GM21825 (cell line): ENCODE data around the gene ZEB2.
A peak's percentile ranks its signal among the peaks of the same experiment; 100 is the strongest.
"Not testable (repeated sequence)": the region's sequence is repeated elsewhere in the genome, so short reads cannot be mapped to it uniquely, and the experiment has no call there.

Source experiments
- ATAC-seq: cut with Tn5 transposase; IDR thresholded peaks from one replicate; pipeline ENCODE4 v1.9.1; 2021; ENCODE audit warnings: mild to moderate bottlenecking, moderate library complexity; ENCODE audit not compliant: unreplicated experiment

ZEB2 gene

GRCh38 chr2:144390424-144391020, 129.4 kb downstream of the ZEB2 start:
- ATAC-seq, result no peak

- no peak for ATAC-seq
Measured at GRCh38 chr2:144389930-144390311, 130.0 kb downstream of the ZEB2 start.

GRCh38 chr2:144389151-144389929, 130.6 kb downstream of the ZEB2 start:
- ATAC-seq, result no peak

GRCh38 chr2:144385381-144385780, 134.5 kb downstream of the ZEB2 start:
- ATAC-seq, result no peak

GRCh38 chr2:144383571-144384100, 136.3 kb downstream of the ZEB2 start:
- no peak for ATAC-seq

- ATAC-seq, result peak; percentile 100
Measured at GRCh38 chr2:144382849-144383248, 137.1 kb downstream of the ZEB2 start.

- ATAC-seq, result no peak
Measured at GRCh38 chr2:144381716-144382115, 138.2 kb downstream of the ZEB2 start.

GRCh38 chr2:144379851-144380311, 140.0 kb downstream of the ZEB2 start:
- no peak for ATAC-seq

GRCh38 chr2:144378551-144378950, 141.4 kb downstream of the ZEB2 start:
- no peak for ATAC-seq

- no peak for ATAC-seq
Measured at GRCh38 chr2:144377914-144378313, 142.0 kb downstream of the ZEB2 start.

GRCh38 chr2:144376926-144377325, 143.0 kb downstream of the ZEB2 start:
- no peak for ATAC-seq

- ATAC-seq, result no peak
Measured at GRCh38 chr2:144376460-144376859, 143.5 kb downstream of the ZEB2 start.

GRCh38 chr2:144374163-144374661, 145.7 kb downstream of the ZEB2 start:
- peak; percentile 69 for ATAC-seq

GRCh38 chr2:144372410-144373080, 147.4 kb downstream of the ZEB2 start:
- ATAC-seq, result no peak

- no peak for ATAC-seq
Measured at GRCh38 chr2:144370937-144371584, 148.9 kb downstream of the ZEB2 start.

- ATAC-seq, result no peak
Measured at GRCh38 chr2:144369416-144369815, 150.5 kb downstream of the ZEB2 start.

- ATAC-seq, result no peak
Measured at GRCh38 chr2:144366825-144367429, 153.0 kb downstream of the ZEB2 start.

- peak; percentile 83 for ATAC-seq
Measured at GRCh38 chr2:144364944-144365738, 154.8 kb downstream of the ZEB2 start.

GRCh38 chr2:144364247-144364646, 155.7 kb downstream of the ZEB2 start:
- ATAC-seq, result not testable (repeated sequence)

GRCh38 chr2:144362401-144362800, 157.5 kb downstream of the ZEB2 start:
- no peak for ATAC-seq
